ENCODE results near the gene APOBEC3C.

DNA sequence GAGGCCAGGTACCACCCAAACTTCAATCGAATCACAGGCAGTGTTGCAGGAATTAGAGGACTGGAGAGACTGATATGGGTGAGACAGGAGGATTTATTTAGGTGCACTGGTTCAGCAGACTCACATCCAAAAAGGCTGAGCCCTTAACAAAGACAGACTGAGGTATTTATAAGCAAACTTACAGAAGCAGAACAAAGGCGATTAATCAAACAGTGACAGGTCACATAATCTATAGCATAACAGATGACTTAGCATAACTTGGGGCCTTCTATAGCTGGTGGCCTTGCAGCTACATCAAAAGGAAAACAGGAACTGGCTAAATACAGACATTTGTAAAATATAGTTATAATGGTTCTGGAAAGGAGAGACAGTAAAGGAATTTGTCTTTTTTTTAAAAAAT lies 29.8 kb upstream of the APOBEC3C start:
- TF ChIP-seq POLR2A (IDR thresholded peaks at IDR 0.05; ENCODE audit: low read depth, low read length), result no peak
- no peak for TF ChIP-seq MAFK (IDR thresholded peaks at IDR 0.05; ENCODE audit: low read depth, low read length)
